PC-9 (cell line): ENCODE measurements around the gene TSPAN14. TPM values are rescaled to one million over a fixed set of nuclear protein-coding genes. Genes with fewer than 3 reads are reported as not detected.

Experiments used
- BruUV-seq: library from RNA; stranded (reverse); fragments of 400-500 nt; replicated peaks from 2 replicates; lab custom pipeline; 2021; lab: Mats Ljungman, UMichigan
- CTCF ChIA-PET: fragments of 300-600 bp; sonication (Branson Sonifier 250); formaldehyde crosslinking; loops from one replicate; lab custom pipeline; 2022; ENCODE audit warnings: antibody characterized with exemption; lab: Charles Lee
- POLR2A ChIA-PET: fragments of 300-600 bp; sonication (Branson Sonifier 250); formaldehyde crosslinking; loops from one replicate; lab custom pipeline; 2022; ENCODE audit warnings: antibody characterized with exemption; ENCODE audit not compliant: unreplicated experiment; lab: Charles Lee
- DNase-seq, 2 experiments: peaks; one replicate each; pipeline versions ENCODE4 v3.0.0 to v3.0.0-alpha.2; 2015 to 2022; ENCODE audit warnings: mixed read lengths in 1 of 2
- H2AFZ ChIP-seq: fragments of 200-600 bp; sonication (generic); 2 replicates; pipeline ENCODE4 v1.8.1; 2017; ENCODE audit warnings: antibody characterized with exemption
- H3F3A ChIP-seq: fragments of 200-600 bp; sonication (generic); 2 replicates; pipeline ENCODE4 v1.8.1; 2017; ENCODE audit warnings: antibody characterized with exemption, mild to moderate bottlenecking, low read depth; ENCODE audit not compliant: insufficient read depth
- H3K27ac ChIP-seq: fragments of 200-600 bp; sonication (generic); 2 replicates; pipeline ENCODE4 v1.6.1; 2016; ENCODE audit warnings: mixed run types
- H3K27me3 ChIP-seq: fragments of 200-600 bp; sonication (generic); 2 replicates; pipeline ENCODE4 v1.6.1; 2016; ENCODE audit warnings: low read depth, mixed run types; ENCODE audit not compliant: insufficient read depth
- H3K36me3 ChIP-seq: fragments of 200-600 bp; sonication (generic); 2 replicates; pipeline ENCODE4 v1.6.1; 2016; ENCODE audit warnings: low read depth, mixed run types
- H3K4me1 ChIP-seq: fragments of 200-600 bp; sonication (generic); replicated peaks from 2 replicates; pipeline ENCODE4 v1.6.1; 2016; ENCODE audit warnings: mixed run types; ENCODE audit not compliant: insufficient read depth
- H3K4me2 ChIP-seq: fragments of 200-600 bp; sonication (generic); 2 replicates; pipeline ENCODE4 v1.6.1; 2017; ENCODE audit warnings: mixed run types
- H3K4me3 ChIP-seq: fragments of 200-600 bp; sonication (generic); 2 replicates; pipeline ENCODE4 v1.6.1; 2016; ENCODE audit warnings: mixed run types
- H3K79me2 ChIP-seq: fragments of 200-600 bp; sonication (generic); 2 replicates; pipeline ENCODE4 v1.6.1; 2017; ENCODE audit warnings: low read depth, mixed run types
- H3K9me2 ChIP-seq: fragments of 200-600 bp; sonication (generic); 2 replicates; pipeline ENCODE4 v1.8.1; 2017; ENCODE audit warnings: mild to moderate bottlenecking; ENCODE audit not compliant: insufficient read depth
- H3K9me3 ChIP-seq: fragments of 200-600 bp; sonication (generic); 2 replicates; pipeline ENCODE4 v1.8.1; 2016; ENCODE audit warnings: low read depth; ENCODE audit not compliant: insufficient read depth
- H4K20me1 ChIP-seq: fragments of 200-600 bp; sonication (generic); 2 replicates; pipeline ENCODE4 v1.8.1; 2017; ENCODE audit not compliant: insufficient read depth
- CTCF ChIP-seq: fragments of 200-600 bp; sonication (generic); conservative IDR thresholded peaks from 2 replicates; pipeline ENCODE4 v1.6.1; 2017; ENCODE audit warnings: mixed run types, antibody characterized with exemption, mild to moderate bottlenecking, moderate library complexity
- EZH2 ChIP-seq: fragments of 200-600 bp; sonication (generic); IDR thresholded peaks from 2 replicates; pipeline ENCODE4 v1.8.0; 2017; ENCODE audit warnings: antibody characterized with exemption, low read depth
- intact Hi-C: fragments of 100-400 bp; cut with micrococcal nuclease; formaldehyde crosslinking; loops from one replicate; pipeline ENCODE4 v1.10.0; 2022; ENCODE audit not compliant: unreplicated experiment
- total RNA-seq: library from RNA; stranded (reverse); gene quantifications from 2 replicates; pipeline ENCODE4 v1.2.3, GENCODE V29; 2021

The TSPAN14 gene
- total RNA-seq, 1 experiment from 2014 or later = 135 TPM

- ChIA-PET POLR2A (no interaction called here), CTCF (no interaction called here)
- Histone ChIP-seq H3K9me2 (no peaks in the 10 kb centered on the region), H3K4me1 (peaks cover 54% of the 10 kb centered on the region), H3K36me3 (peaks cover 67% of the 10 kb centered on the region), H3K9me3 (no peaks in the 10 kb centered on the region), H3K27ac (no peak overlapping the region), H3F3A (peaks cover 53% of the 10 kb centered on the region), H2AFZ (no peak overlapping the region), H3K4me3 (no peak overlapping the region), H3K27me3 (no peaks in the 10 kb centered on the region), H3K79me2 (peaks cover 100% of the 10 kb centered on the region), H3K4me2 (no peak overlapping the region), H4K20me1 (peaks cover 33% of the 10 kb centered on the region)
- no peak for DNase-seq
- TF ChIP-seq EZH2 = no peak
- no peak for TF ChIP-seq CTCF
- no TSS peak for BruUV-seq
- intact Hi-C loops = no loop called here
Measured at GRCh38 chr10:80488539-80489066, 34.5 kb downstream of the TSPAN14 start.

GRCh38 chr10:80489371-80490112 lies 35.4 kb downstream of the TSPAN14 start:
- intact Hi-C loops = no loop called here

More at GRCh38 chr10:80489371-80490112, 35.4 kb downstream of the TSPAN14 start:
- no TSS peak for BruUV-seq
- Histone ChIP-seq H3K27ac (no peak overlapping the region; the same call in 1 of the 2 replicates), H3K9me2 (no peaks in the 10 kb centered on the region), H3K4me3 (no peak overlapping the region), H3K27me3 (no peaks in the 10 kb centered on the region), H3K9me3 (no peaks in the 10 kb centered on the region), H3K79me2 (peaks cover 100% of the 10 kb centered on the region), H2AFZ (no peak overlapping the region), H3K4me2 (no peak overlapping the region), H3K36me3 (peaks cover 63% of the 10 kb centered on the region), H3K4me1 (peaks cover 54% of the 10 kb centered on the region), H4K20me1 (peaks cover 33% of the 10 kb centered on the region), H3F3A (peaks cover 54% of the 10 kb centered on the region)
- no peak for DNase-seq
- ChIA-PET POLR2A (no interaction called here), CTCF (interaction anchor here (1.2 kb wide), 1 partner anchor 45 kb away, joined by 3 read pairs; no protein-coding TSS in a partner anchor)
- TF ChIP-seq CTCF (no peak), EZH2 (no peak)
